DND-41 (cell line): ENCODE measurements around the gene ACP4.

Source experiments
- ATAC-seq: fragments of 200-7000 bp; cut with Tn5 transposase; 3 replicates; pipeline ENCODE4 v1.9.1; 2021; ENCODE audit warnings: low read depth; ENCODE audit not compliant: insufficient read depth
- DNase-seq: peaks from one replicate; pipeline ENCODE4 v3.0.0-alpha.2; 2020
- H2AFZ ChIP-seq: 2 replicates; pipeline ENCODE4 v1.6.0; 2012; ENCODE audit warnings: low read depth, low read length
- H3K27ac ChIP-seq: 2 replicates; pipeline ENCODE4 v1.5.1; 2012; ENCODE audit warnings: low read length, inconsistent platforms
- H3K27me3 ChIP-seq: fragments of 200-600 bp; sonication (generic); 2 replicates; pipeline ENCODE4 v1.6.0; 2012; ENCODE audit warnings: low read length, mild to moderate bottlenecking, inconsistent platforms; ENCODE audit not compliant: insufficient read depth, poor library complexity
- H3K36me3 ChIP-seq: 2 replicates; pipeline ENCODE4 v1.5.1; 2012; ENCODE audit warnings: low read length, inconsistent platforms; ENCODE audit not compliant: insufficient read depth
- H3K4me1 ChIP-seq: 2 replicates; pipeline ENCODE4 v1.5.1; 2012; ENCODE audit warnings: mild to moderate bottlenecking, low read length; ENCODE audit not compliant: insufficient read depth
- H3K4me2 ChIP-seq: 2 replicates; pipeline ENCODE4 v1.6.0; 2012; ENCODE audit warnings: mild to moderate bottlenecking, moderate library complexity, low read length, inconsistent platforms; ENCODE audit not compliant: insufficient read depth
- H3K4me3 ChIP-seq, 2 experiments: fragments of 200-600 bp in 1 of 2; shearing (Covaris generic) in 1 of 2; 2 replicates each; pipeline ENCODE4 v1.5.1; 2012 to 2016; ENCODE audit warnings: inconsistent platforms in 2 of 2, low read length in 2 of 2, mild to moderate bottlenecking in 2 of 2, low read depth in 1 of 2, moderate library complexity in 1 of 2
- H3K79me2 ChIP-seq: 2 replicates; pipeline ENCODE4 v1.6.0; 2012; ENCODE audit warnings: low read length, inconsistent platforms; ENCODE audit not compliant: insufficient read depth
- H3K9ac ChIP-seq: 2 replicates; pipeline ENCODE4 v1.6.0; 2012; ENCODE audit warnings: low read depth, mild to moderate bottlenecking, inconsistent platforms, low read length, moderate library complexity
- H3K9me3 ChIP-seq: 2 replicates; pipeline ENCODE4 v1.5.1; 2012; ENCODE audit warnings: low read length, moderate library complexity, mild to moderate bottlenecking, inconsistent platforms; ENCODE audit not compliant: insufficient read depth, severe bottlenecking
- H4K20me1 ChIP-seq: 2 replicates; pipeline ENCODE4 v1.6.0; 2012; ENCODE audit warnings: low read length; ENCODE audit not compliant: insufficient read depth
- EZH2 ChIP-seq: IDR thresholded peaks from 3 replicates; pipeline ENCODE4 v1.6.1; 2012; ENCODE audit warnings: borderline replicate concordance, low read depth, mild to moderate bottlenecking, moderate library complexity, low read length, inconsistent platforms; ENCODE audit not compliant: severe bottlenecking
- TF ChIP-seq, protein P1 (sequence below): IDR thresholded peaks from 2 replicates; pipeline ENCODE4 v1.5.1; 2012; ENCODE audit warnings: borderline replicate concordance, low read length, moderate library complexity, mild to moderate bottlenecking; ENCODE audit not compliant: poor library complexity, severe bottlenecking; ENCODE audit errors: extremely low read depth

Gene ACP4, protein sequence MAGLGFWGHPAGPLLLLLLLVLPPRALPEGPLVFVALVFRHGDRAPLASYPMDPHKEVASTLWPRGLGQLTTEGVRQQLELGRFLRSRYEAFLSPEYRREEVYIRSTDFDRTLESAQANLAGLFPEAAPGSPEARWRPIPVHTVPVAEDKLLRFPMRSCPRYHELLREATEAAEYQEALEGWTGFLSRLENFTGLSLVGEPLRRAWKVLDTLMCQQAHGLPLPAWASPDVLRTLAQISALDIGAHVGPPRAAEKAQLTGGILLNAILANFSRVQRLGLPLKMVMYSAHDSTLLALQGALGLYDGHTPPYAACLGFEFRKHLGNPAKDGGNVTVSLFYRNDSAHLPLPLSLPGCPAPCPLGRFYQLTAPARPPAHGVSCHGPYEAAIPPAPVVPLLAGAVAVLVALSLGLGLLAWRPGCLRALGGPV

DNA sequence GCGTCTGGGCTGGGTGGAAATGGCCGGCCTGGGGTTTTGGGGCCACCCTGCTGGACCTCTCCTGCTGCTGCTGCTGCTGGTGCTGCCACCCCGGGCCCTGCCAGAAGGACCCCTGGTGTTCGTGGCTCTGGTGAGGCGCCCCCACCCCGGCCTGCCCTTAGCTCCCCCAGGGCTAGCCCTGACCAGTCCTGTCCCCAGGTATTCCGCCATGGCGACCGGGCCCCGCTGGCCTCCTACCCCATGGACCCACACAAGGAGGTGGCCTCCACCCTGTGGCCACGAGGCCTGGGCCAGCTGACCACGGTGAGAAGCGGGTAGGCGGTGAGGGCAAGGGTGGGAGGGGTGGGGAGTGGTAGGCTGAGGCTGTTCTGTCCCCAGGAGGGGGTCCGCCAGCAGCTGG lies at the start of gene ACP4:
ACP4 (plus strand) TSS at position 20 of the 400 bp plus-strand sequence; CDS start at position 20, 0 bp downstream.
- Histone ChIP-seq H3K4me1 (no peaks in the 10 kb centered on the region), H3K27ac (no peak within 1 kb of the TSS), H2AFZ (no peak within 1 kb of the TSS), H3K79me2 (no peaks in the 10 kb centered on the region), H4K20me1 (peaks cover 37% of the 10 kb centered on the region), H3K9ac (no peak within 1 kb of the TSS), H3K27me3 (no peaks in the 10 kb centered on the region), H3K4me3 (no peak within 1 kb of the TSS), H3K4me2 (no peak within 1 kb of the TSS), H3K36me3 (peaks cover 3% of the 10 kb centered on the region; the same call in 1 of the 2 replicates), H3K9me3 (no peaks in the 10 kb centered on the region)
- TF ChIP-seq, protein P1, sequence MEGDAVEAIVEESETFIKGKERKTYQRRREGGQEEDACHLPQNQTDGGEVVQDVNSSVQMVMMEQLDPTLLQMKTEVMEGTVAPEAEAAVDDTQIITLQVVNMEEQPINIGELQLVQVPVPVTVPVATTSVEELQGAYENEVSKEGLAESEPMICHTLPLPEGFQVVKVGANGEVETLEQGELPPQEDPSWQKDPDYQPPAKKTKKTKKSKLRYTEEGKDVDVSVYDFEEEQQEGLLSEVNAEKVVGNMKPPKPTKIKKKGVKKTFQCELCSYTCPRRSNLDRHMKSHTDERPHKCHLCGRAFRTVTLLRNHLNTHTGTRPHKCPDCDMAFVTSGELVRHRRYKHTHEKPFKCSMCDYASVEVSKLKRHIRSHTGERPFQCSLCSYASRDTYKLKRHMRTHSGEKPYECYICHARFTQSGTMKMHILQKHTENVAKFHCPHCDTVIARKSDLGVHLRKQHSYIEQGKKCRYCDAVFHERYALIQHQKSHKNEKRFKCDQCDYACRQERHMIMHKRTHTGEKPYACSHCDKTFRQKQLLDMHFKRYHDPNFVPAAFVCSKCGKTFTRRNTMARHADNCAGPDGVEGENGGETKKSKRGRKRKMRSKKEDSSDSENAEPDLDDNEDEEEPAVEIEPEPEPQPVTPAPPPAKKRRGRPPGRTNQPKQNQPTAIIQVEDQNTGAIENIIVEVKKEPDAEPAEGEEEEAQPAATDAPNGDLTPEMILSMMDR: no peak
- no peak for TF ChIP-seq EZH2
- ATAC-seq (no peak), DNase-seq (no peak)

DNA sequence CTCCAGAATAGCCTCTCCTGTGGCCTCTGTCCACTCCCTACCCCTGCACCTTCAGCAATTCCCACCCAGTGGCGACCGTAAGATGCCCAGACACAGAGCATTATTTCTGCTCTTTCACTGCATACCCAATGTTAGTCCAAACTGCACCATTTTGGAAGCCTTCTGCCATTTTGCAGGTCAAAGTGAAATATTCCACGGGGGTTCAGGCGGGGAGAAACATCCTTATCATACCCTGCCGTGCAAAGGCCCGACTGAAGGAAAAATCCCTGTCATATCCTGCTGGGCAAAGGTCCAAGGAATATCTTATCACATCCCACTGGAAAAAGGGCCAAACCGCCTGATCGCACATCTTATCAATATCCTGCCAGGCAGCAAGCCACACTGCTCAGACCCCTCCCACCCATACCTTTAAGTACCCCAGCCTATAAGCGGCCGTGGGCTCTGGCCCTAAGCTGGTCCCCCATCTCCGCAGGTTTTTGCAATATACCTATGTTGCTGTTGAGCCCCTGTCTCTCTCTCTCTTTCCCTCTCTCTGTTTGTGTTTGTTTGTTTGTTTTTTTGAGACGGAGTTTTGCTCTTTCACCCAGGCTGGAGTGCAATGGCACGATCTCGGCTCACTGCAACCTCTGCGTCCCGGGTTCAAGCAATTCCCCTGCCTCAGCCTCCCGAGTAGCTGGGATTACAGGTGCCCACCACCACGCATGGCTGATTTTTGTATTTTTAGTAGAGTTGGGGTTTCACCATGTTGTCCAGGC lies 48.9 kb upstream of the ACP4 start:
- no peak overlapping the region for H3K9ac ChIP-seq
- no peaks in the 10 kb centered on the region for H3K9me3 ChIP-seq
- H3K4me2 ChIP-seq: no peak overlapping the region
- H2AFZ ChIP-seq: no peak overlapping the region
- no peaks in the 10 kb centered on the region for H3K36me3 ChIP-seq
- H3K4me3 ChIP-seq: no peak overlapping the region
- no peaks in the 10 kb centered on the region for H4K20me1 ChIP-seq
- H3K4me1 ChIP-seq: no peaks in the 10 kb centered on the region
- H3K27me3 ChIP-seq: peaks cover 9% of the 10 kb centered on the region
- no peak for DNase-seq
- no peak for ATAC-seq
- H3K27ac ChIP-seq: no peak overlapping the region
- H3K79me2 ChIP-seq: no peaks in the 10 kb centered on the region
- TF ChIP-seq EZH2: no peak
- TF ChIP-seq, protein P1: no peak

DNA sequence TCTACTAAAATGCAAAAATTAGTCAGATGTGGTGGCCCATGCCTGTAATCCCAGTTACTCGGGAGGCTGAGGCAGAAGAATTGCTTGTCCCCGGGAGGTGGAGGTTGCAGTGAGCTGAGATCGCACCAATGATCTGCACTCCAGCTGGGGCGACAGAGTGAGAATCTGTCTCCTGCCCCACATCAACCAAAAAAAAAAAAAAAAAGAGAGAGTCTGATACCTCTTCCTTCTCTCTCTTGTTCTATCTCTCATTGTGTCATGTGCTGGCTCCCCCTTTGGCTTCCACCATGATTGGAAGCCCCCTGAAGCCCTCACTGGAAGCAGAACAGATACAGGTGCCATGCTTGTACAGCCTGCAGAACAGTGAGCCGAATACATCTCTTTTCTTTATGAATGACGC lies 46.7 kb upstream of the ACP4 start:
- Histone ChIP-seq H3K4me1 (no peaks in the 10 kb centered on the region), H3K9ac (no peak overlapping the region), H3K27ac (no peak overlapping the region), H3K27me3 (peaks cover 9% of the 10 kb centered on the region), H2AFZ (no peak overlapping the region), H3K36me3 (no peaks in the 10 kb centered on the region), H4K20me1 (no peaks in the 10 kb centered on the region), H3K79me2 (no peaks in the 10 kb centered on the region), H3K4me2 (no peak overlapping the region), H3K4me3 (no peak overlapping the region), H3K9me3 (no peaks in the 10 kb centered on the region)
- ATAC-seq (no peak), DNase-seq (no peak)
- no peak for TF ChIP-seq EZH2
- TF ChIP-seq, protein P1: no peak
